Esophagus squamous epithelium (tissue), 4 donors: Measurements from ENCODE around the gene SETD2.

ENCODE experiments used
- POLR2A ChIP-seq, 4 donors: fragments of 450-650 bp; IDR thresholded peaks; one replicate each; pipeline ENCODE4 v1.6.1; 2017; ENCODE audit warnings: antibody characterized with exemption in 4 of 4, mild to moderate bottlenecking in 4 of 4, moderate library complexity in 3 of 4
- TF ChIP-seq, protein P1 (sequence below), 6 experiments: fragments of 450-650 bp in 4 of 6; fragments of 200-600 bp in 2 of 6; sonication (generic) in 2 of 6; IDR thresholded peaks; one replicate each; pipeline ENCODE4 v1.5.1; 2016 to 2019; ENCODE audit warnings: antibody characterized with exemption in 6 of 6, mild to moderate bottlenecking in 4 of 6, moderate library complexity in 4 of 6

DNA sequence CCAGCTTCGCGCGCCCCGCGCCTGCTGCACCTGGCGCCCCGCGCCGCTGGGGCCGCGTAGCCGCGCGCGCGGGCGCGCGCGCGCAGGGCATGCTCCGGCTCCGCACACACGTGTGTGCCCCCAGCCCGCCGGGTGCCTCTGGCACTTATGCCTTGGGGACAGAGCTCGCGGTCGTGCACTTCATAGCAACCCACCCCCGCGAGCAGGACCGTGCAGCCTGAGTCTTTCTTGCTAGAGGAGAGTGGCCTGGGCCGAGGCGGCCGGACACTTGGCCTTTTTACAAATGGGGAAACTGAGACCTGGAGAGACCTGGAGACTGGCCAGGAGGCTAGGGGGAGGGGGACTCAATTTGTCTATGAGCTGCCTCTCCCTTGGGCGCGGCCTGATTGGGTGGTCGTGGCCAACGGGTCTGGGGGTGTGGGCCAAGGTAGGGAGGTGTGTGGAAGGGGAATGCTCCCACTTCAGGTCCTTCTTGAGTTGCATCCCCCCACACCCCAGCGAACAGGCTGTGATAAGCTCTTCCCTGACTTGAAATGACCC is 183.9 kb downstream of the SETD2 start:
- TF ChIP-seq, protein P1, sequence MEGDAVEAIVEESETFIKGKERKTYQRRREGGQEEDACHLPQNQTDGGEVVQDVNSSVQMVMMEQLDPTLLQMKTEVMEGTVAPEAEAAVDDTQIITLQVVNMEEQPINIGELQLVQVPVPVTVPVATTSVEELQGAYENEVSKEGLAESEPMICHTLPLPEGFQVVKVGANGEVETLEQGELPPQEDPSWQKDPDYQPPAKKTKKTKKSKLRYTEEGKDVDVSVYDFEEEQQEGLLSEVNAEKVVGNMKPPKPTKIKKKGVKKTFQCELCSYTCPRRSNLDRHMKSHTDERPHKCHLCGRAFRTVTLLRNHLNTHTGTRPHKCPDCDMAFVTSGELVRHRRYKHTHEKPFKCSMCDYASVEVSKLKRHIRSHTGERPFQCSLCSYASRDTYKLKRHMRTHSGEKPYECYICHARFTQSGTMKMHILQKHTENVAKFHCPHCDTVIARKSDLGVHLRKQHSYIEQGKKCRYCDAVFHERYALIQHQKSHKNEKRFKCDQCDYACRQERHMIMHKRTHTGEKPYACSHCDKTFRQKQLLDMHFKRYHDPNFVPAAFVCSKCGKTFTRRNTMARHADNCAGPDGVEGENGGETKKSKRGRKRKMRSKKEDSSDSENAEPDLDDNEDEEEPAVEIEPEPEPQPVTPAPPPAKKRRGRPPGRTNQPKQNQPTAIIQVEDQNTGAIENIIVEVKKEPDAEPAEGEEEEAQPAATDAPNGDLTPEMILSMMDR (IDR thresholded peaks at IDR 0.05) = no peak
- no peak for TF ChIP-seq POLR2A (IDR thresholded peaks at IDR 0.05)
